K562 (cell line): ENCODE results near the gene MUCL3. TPM values are rescaled to one million over a fixed set of nuclear protein-coding genes. Genes with fewer than 3 reads are reported as not detected.

ENCODE experiments used
- CEBPG ChIP-seq, 3 experiments: fragments of 200-800 bp in 1 of 3; sonication (Bioruptor generic) in 1 of 3; sonication (generic) in 1 of 3; formaldehyde crosslinking in 1 of 3; IDR thresholded peaks in 2 of 3; conservative IDR thresholded peaks in 1 of 3; 2 replicates each; pipeline versions ENCODE4 v1.6.1 to v1.8.0; 2016 to 2022; ENCODE audit warnings: missing compliant biosample characterization in 2 of 3, missing genetic modification characterization in 2 of 3, mild to moderate bottlenecking in 1 of 3, missing genetic modification reagents in 1 of 3
- CREB3L1 ChIP-seq: fragments of 450-650 bp; IDR thresholded peaks from 2 replicates; pipeline ENCODE4 v1.6.1; 2014; ENCODE audit warnings: low read depth, mild to moderate bottlenecking, moderate library complexity, borderline replicate concordance
- ETV6 ChIP-seq, 3 experiments: fragments of 150-350 bp in 1 of 3; sonication (generic) in 1 of 3; formaldehyde crosslinking in 1 of 3; IDR thresholded peaks; 2 replicates each; pipeline versions ENCODE4 v1.6.1 to v1.8.0; 2014 to 2022; ENCODE audit warnings: borderline replicate concordance in 2 of 3, low read depth in 2 of 3, antibody characterized with exemption in 1 of 3, low read length in 1 of 3, mild to moderate bottlenecking in 1 of 3, missing genetic modification reagents in 1 of 3
- FOSL1 ChIP-seq: fragments of 200-800 bp; sonication (Bioruptor generic); conservative IDR thresholded peaks from 2 replicates; pipeline ENCODE4 v1.6.1; 2016; ENCODE audit warnings: missing genetic modification characterization, missing compliant biosample characterization
- LCOR ChIP-seq: sonication (generic); formaldehyde crosslinking; IDR thresholded peaks from 2 replicates; pipeline ENCODE4 v1.8.0; 2022; ENCODE audit warnings: mild to moderate bottlenecking, missing genetic modification reagents
- MAZ ChIP-seq, 2 experiments: fragments of 450-650 bp in 1 of 2; sonication (generic) in 1 of 2; formaldehyde crosslinking; IDR thresholded peaks in 1 of 2; conservative IDR thresholded peaks in 1 of 2; 2 replicates each; pipeline versions ENCODE4 v1.4.0 to v1.5.0; 2020; ENCODE audit warnings: mild to moderate bottlenecking in 1 of 2, missing genetic modification reagents in 1 of 2
- PATZ1 ChIP-seq: fragments of 250-450 bp; sonication (Bioruptor Pico); IDR thresholded peaks from 2 replicates; pipeline ENCODE4 v1.5.0; 2020; ENCODE audit warnings: mild to moderate bottlenecking, borderline replicate concordance
- RBFOX2 ChIP-seq: fragments of 200-400 bp; formaldehyde crosslinking; IDR thresholded peaks from 2 replicates; pipeline ENCODE4 v1.6.1; 2017; ENCODE audit warnings: low read depth, mild to moderate bottlenecking, low read length, moderate library complexity
- RUNX1 ChIP-seq: sonication (generic); IDR thresholded peaks from 2 replicates; pipeline ENCODE4 v1.6.1; 2016; ENCODE audit warnings: antibody characterized with exemption, low read depth
- SIN3A ChIP-seq, 2 experiments: fragments of 150-350 bp in 1 of 2; IDR thresholded peaks; 2 replicates each; pipeline ENCODE4 v1.6.1; 2011 to 2016; ENCODE audit warnings: borderline replicate concordance in 2 of 2, low read depth in 2 of 2, low read length in 2 of 2, mild to moderate bottlenecking in 2 of 2, moderate library complexity in 2 of 2; ENCODE audit not compliant: control insufficient read depth in 1 of 2
- SP1 ChIP-seq: sonication (generic); formaldehyde crosslinking; IDR thresholded peaks from 2 replicates; pipeline ENCODE4 v1.8.1; 2022; ENCODE audit warnings: mild to moderate bottlenecking, missing genetic modification reagents
- TAL1 ChIP-seq: fragments of 450-650 bp; IDR thresholded peaks from 2 replicates; pipeline ENCODE4 v1.6.1; 2016; ENCODE audit warnings: mild to moderate bottlenecking
- TFAP4 ChIP-seq: sonication (generic); formaldehyde crosslinking; IDR thresholded peaks from 2 replicates; pipeline ENCODE4 v1.8.0; 2022; ENCODE audit warnings: missing genetic modification reagents, mild to moderate bottlenecking, moderate library complexity, borderline replicate concordance
- TOE1 ChIP-seq, 2 experiments: fragments of 450-650 bp in 1 of 2; sonication (generic) in 1 of 2; formaldehyde crosslinking in 1 of 2; IDR thresholded peaks; 2 replicates each; pipeline versions ENCODE4 v1.7.1 to v1.8.0; 2016 to 2022; ENCODE audit warnings: borderline replicate concordance in 2 of 2, mild to moderate bottlenecking in 2 of 2, antibody characterized with exemption in 1 of 2, inconsistent platforms in 1 of 2, low read depth in 1 of 2, missing genetic modification reagents in 1 of 2, moderate library complexity in 1 of 2
- U2AF1 ChIP-seq: fragments of 200-400 bp; formaldehyde crosslinking; optimal IDR thresholded peaks from 2 replicates; pipeline ENCODE3; 2017; ENCODE audit warnings: mild to moderate bottlenecking, low read depth, low read length, moderate library complexity
- ZNF24 ChIP-seq: fragments of 450-650 bp; IDR thresholded peaks from 2 replicates; pipeline ENCODE4 v1.6.1; 2016
- polyA plus RNA-seq, 8 experiments: library from polyadenylated mRNA; depleted of rRNA in 4 of 8; stranded (reverse) in 5 of 8; unstranded in 3 of 8; fragments of >200 nt; fragmentation: Nextera tagmentation in 2 of 8; fragmentation: Illumina TruSeq in 1 of 8; extraction: Ambion mirVana in 2 of 8; extraction: Trizol in 1 of 8; gene quantifications; 2 replicates each; pipeline versions ENCODE4 v1.2.1 to v1.2.3, GENCODE V29; 2011 to 2014; ENCODE audit warnings: inconsistent platforms in 1 of 8, missing spikeins in 1 of 8
- total RNA-seq, 7 experiments: library from RNA; depleted of rRNA in 6 of 7; stranded (reverse); fragments of >200 nt in 6 of 7; fragmentation: Illumina TruSeq in 2 of 7; extraction: Trizol in 2 of 7; gene quantifications; 2 replicates each; pipeline versions ENCODE4 v1.2.1 to v1.2.3, GENCODE V29; 2011 to 2021; ENCODE audit warnings: low replicate concordance in 1 of 7
- TF ChIP-seq, protein P1 (sequence below), 2 experiments: IDR thresholded peaks; 2 replicates each; pipeline ENCODE4 v1.6.1; 2012; ENCODE audit warnings: improper control_type of control experiment in 2 of 2, low read depth in 2 of 2, low read length in 2 of 2, borderline replicate concordance in 1 of 2

MUCL3 gene
- total and polyA plus RNA-seq, 9 of the 15 experiments (the other 6 are each of a cell fraction or from before 2014, with no cell fraction given): 0.07 TPM; not detected in 8

DNA sequence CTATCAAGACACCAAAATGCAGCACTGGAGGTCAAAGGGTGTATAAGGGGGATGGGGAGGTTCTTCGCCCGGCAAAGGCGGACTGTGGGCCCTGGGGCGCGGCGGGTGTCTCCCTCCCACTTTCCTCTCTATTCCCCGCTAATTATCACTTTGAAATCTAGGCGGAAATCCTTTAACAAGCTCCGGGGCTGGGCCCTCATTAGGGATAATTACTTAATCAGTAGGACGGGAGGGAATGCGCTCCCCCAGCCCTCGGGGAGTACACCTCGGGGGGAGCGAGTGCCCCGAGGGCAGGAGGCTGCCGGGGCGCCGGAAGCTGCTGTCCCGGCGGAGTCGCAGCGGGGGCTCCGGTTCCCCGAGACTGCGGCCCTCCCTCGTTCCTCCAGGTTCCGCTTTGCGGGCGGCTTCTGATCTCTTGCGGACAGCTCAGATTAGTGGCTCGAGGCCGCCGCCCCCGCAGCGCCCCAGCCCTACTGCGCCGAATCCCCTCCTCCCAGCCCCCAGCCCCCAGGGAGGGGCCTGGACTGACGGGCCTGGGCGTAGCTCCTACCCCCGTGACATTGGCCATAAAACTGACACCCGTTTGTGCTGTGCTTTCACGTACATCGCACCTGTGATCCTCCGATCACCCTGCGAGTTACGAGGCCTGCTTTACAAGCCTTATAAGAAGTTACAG, 14.7 kb downstream of the MUCL3 start (continued):
- TF ChIP-seq, protein P1, sequence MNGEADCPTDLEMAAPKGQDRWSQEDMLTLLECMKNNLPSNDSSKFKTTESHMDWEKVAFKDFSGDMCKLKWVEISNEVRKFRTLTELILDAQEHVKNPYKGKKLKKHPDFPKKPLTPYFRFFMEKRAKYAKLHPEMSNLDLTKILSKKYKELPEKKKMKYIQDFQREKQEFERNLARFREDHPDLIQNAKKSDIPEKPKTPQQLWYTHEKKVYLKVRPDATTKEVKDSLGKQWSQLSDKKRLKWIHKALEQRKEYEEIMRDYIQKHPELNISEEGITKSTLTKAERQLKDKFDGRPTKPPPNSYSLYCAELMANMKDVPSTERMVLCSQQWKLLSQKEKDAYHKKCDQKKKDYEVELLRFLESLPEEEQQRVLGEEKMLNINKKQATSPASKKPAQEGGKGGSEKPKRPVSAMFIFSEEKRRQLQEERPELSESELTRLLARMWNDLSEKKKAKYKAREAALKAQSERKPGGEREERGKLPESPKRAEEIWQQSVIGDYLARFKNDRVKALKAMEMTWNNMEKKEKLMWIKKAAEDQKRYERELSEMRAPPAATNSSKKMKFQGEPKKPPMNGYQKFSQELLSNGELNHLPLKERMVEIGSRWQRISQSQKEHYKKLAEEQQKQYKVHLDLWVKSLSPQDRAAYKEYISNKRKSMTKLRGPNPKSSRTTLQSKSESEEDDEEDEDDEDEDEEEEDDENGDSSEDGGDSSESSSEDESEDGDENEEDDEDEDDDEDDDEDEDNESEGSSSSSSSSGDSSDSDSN (IDR thresholded peaks at IDR 0.05; ENCODE audit: borderline replicate concordance in 1 of 2, low read depth in 2 of 2, low read length in 2 of 2): peak; percentile 56 to 66; a peak in 1 of 4 replicates
- TF ChIP-seq SP1 (peak; percentile 57), SIN3A (IDR thresholded peaks at IDR 0.05; ENCODE audit: borderline replicate concordance in 2 of 2, control insufficient read depth in 1 of 2, low read depth in 2 of 2, low read length in 2 of 2) (no peak), CREB3L1 (peak; percentile 75), RBFOX2 (peak; percentile 78), PATZ1 (CRISPR knock-in tag) (peak; percentile 65; the same call in 1 of the 2 replicates), ZNF24 (peak; percentile 54; the same call in 1 of the 2 replicates), LCOR (CRISPR knock-in tag) (0 out of 2 replicates have a peak, but pooled peaks have one; percentile 33), ETV6 (IDR thresholded peaks at IDR 0.05; ENCODE audit: borderline replicate concordance in 1 of 2, low read depth in 2 of 2, low read length in 1 of 2) (no peak), ETV6 (CRISPR knock-in tag; IDR thresholded peaks at IDR 0.05; ENCODE audit: borderline replicate concordance) (no peak), RUNX1 (peak; percentile 76), CEBPG (CRISPR knock-in tag; IDR thresholded peaks at IDR 0.05) (no peak), CEBPG (tag; conservative IDR thresholded peaks at IDR 0.05 in 1 of 2, IDR thresholded peaks at IDR 0.05 in 1 of 2) (no peak), TOE1 (IDR thresholded peaks at IDR 0.05; ENCODE audit: borderline replicate concordance) (peak; percentile 75; the same call in 1 of the 2 replicates), TOE1 (CRISPR knock-in tag; IDR thresholded peaks at IDR 0.05; ENCODE audit: borderline replicate concordance, low read depth) (no peak), TAL1 (peak; percentile 46; the same call in 1 of the 2 replicates), U2AF1 (no peak), FOSL1 (tag) (0 out of 2 replicates have a peak, but pooled peaks have one; percentile 27), MAZ (CRISPR knock-in tag; conservative IDR thresholded peaks at IDR 0.05 in 1 of 2, IDR thresholded peaks at IDR 0.05 in 1 of 2) (peak; percentile 95 to 98; a peak in 3 of 4 replicates), TFAP4 (peak; percentile 73; the same call in 1 of the 2 replicates)
